ENCODE data around the gene TTLL13. TPM values are rescaled to one million over a fixed set of nuclear protein-coding genes. Genes with fewer than 3 reads are reported as not detected.
A peak's percentile ranks its signal among the peaks of the same experiment; 100 is the strongest.

Gene TTLL13
- total and polyA plus RNA-seq, 10 donors, result 0.03 to 1.8 (median 0.17) TPM; not detected in 3

GRCh38 chr15:90227336-90227735 is 22.0 kb upstream of the TTLL13 start:
- intact Hi-C loops (cut with DNase I; ENCODE audit: low total_unique reads), result no loop called here
- DNase-seq, result no peak
- H3K36me3 ChIP-seq, result peaks cover 9 to 96% (median 81%) of the 10 kb centered on the region in 6 donors
- no peaks in the 10 kb centered on the region for H3K27me3 ChIP-seq (replicated peaks in 1 of 7)
- no peaks in the 10 kb centered on the region for H3K9me3 ChIP-seq
- peaks cover 28 to 61% (median 44%) of the 10 kb centered on the region in 6 donors for H3K4me1 ChIP-seq
- WGBS, 5 donors, result 93 to 97% (median 94%) methylated on average over 7 of the region's 7 CpGs
- H3K27ac ChIP-seq, result peak overlapping the region in 2 of 8 donors; percentile 9 to 38
- TF ChIP-seq POLR2AphosphoS5 (IDR thresholded peaks at IDR 0.05) (no peak), CTCF (IDR thresholded peaks at IDR 0.05 in 8 of 11, conservative IDR thresholded peaks at IDR 0.05 in 3 of 11) (no peak), POLR2A (IDR thresholded peaks at IDR 0.05) (no peak)
- H3K4me3 ChIP-seq, result no peak overlapping the region

GRCh38 chr15:90227816-90228772 is 21.3 kb upstream of the TTLL13 start:
- DNase-seq, result peak; percentile 81
- TF ChIP-seq POLR2AphosphoS5 (IDR thresholded peaks at IDR 0.05) (peak in 2 of 3 donors; percentile 13 to 47), POLR2A (IDR thresholded peaks at IDR 0.05) (no peak)
- WGBS, 5 donors, result 92 to 97% (median 95%) methylated on average over 29 to 38 of the region's 38 CpGs
- peaks cover 9 to 88% (median 76%) of the 10 kb centered on the region in 6 donors for H3K36me3 ChIP-seq
- H3K27ac ChIP-seq, result peak overlapping the region in 2 of 8 donors; percentile 38 to 93
- no peak overlapping the region for H3K4me3 ChIP-seq
- H3K27me3 ChIP-seq (replicated peaks in 1 of 7), result no peaks in the 10 kb centered on the region
- peaks cover 31 to 69% (median 52%) of the 10 kb centered on the region in 6 donors for H3K4me1 ChIP-seq
- no peaks in the 10 kb centered on the region for H3K9me3 ChIP-seq
- intact Hi-C loops (cut with DNase I; ENCODE audit: low total_unique reads), result no loop called here

DNA sequence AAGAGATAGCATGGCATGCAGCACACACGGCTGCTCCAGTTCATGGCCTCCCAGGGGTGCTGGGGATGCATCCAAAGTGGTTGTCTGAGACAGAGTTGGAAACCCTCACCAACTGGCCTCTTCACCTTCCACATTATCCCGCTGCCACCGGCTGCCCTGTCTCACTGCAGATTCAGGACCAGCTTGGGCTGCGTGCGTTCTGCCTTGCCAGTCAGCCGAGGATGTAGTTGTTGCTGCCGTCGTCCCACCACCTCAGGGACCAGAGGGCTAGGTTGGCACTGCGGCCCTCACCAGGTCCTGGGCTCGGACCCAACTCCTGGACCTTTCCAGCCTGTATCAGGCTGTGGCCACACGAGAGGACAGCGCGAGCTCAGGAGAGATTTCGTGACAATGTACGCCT is 20.4 kb upstream of the TTLL13 start:
- Histone ChIP-seq H3K4me3 (no peak overlapping the region), H3K27me3 (replicated peaks in 1 of 7) (no peaks in the 10 kb centered on the region), H3K9me3 (no peaks in the 10 kb centered on the region), H3K27ac (peak overlapping the region in 4 of 8 donors; percentile 0 to 93 (median 24)), H3K36me3 (peaks cover 9 to 79% (median 67%) of the 10 kb centered on the region in 6 donors), H3K4me1 (peaks cover 31 to 65% (median 49%) of the 10 kb centered on the region in 6 donors)
- 93 to 97% (median 96%) methylated on average over 14 to 15 of the region's 15 CpGs for WGBS, 5 donors
- intact Hi-C loops (cut with DNase I; ENCODE audit: low total_unique reads), result no loop called here
- TF ChIP-seq POLR2AphosphoS5 (IDR thresholded peaks at IDR 0.05) (peak in 2 of 3 donors; percentile 32 to 68), CTCF (IDR thresholded peaks at IDR 0.05 in 8 of 11, conservative IDR thresholded peaks at IDR 0.05 in 3 of 11) (no peak)
- DNase-seq, result no peak

DNA sequence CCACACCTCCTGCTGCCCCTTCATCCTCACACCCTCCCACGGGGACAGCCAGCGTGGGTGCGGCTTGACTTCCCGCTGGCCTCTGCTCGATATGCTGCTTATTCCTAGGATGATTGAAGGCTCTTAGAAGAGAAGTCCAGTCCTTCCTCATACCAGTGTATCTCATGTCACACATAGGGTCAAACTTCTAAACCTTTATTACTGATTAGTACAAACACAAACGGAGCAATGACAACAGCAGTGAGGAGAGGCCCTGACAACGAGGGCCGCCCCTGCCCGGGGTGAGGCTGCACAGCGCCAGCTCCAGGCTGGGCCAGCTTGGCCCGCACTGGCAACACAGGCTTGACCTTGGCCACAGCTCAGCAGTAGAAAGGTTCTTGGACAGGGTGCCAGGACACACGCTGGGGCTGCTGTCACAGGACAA is 19.3 kb upstream of the TTLL13 start:
- no peak for DNase-seq
- Histone ChIP-seq H3K4me3 (peak overlapping the region in 1 of 8 donors; percentile 99), H3K27me3 (replicated peaks in 1 of 7) (no peaks in the 10 kb centered on the region), H3K27ac (peak overlapping the region; percentile 74 to 99 (median 94)), H3K36me3 (peaks cover 9 to 68% (median 56%) of the 10 kb centered on the region in 6 donors), H3K4me1 (peaks cover 32 to 63% (median 52%) of the 10 kb centered on the region in 6 donors), H3K9me3 (no peaks in the 10 kb centered on the region)
- 61 to 85% (median 74%) methylated on average over 7 to 12 of the region's 12 CpGs for WGBS, 5 donors
- intact Hi-C loops (cut with DNase I; ENCODE audit: low total_unique reads), result no loop called here
- peak; percentile 56 to 81 (median 66) for TF ChIP-seq POLR2AphosphoS5 (IDR thresholded peaks at IDR 0.05)
- TF ChIP-seq POLR2A (IDR thresholded peaks at IDR 0.05), result no peak

- DNase-seq, result peak; percentile 83
- intact Hi-C loops (cut with DNase I; ENCODE audit: low total_unique reads), result no loop called here
- Histone ChIP-seq H3K4me1 (peaks cover 32 to 65% (median 52%) of the 10 kb centered on the region in 6 donors), H3K36me3 (peaks cover 7 to 64% (median 51%) of the 10 kb centered on the region in 6 donors), H3K27ac (peak overlapping the region; percentile 74 to 99 (median 94)), H3K27me3 (replicated peaks in 1 of 7) (no peaks in the 10 kb centered on the region), H3K4me3 (peak overlapping the region in 1 of 8 donors; percentile 99), H3K9me3 (no peaks in the 10 kb centered on the region)
- TF ChIP-seq POLR2A (IDR thresholded peaks at IDR 0.05) (no peak), CTCF (IDR thresholded peaks at IDR 0.05 in 8 of 11, conservative IDR thresholded peaks at IDR 0.05 in 3 of 11) (no peak), POLR2AphosphoS5 (IDR thresholded peaks at IDR 0.05) (no peak)
- WGBS, 5 donors, result 78 to 90% (median 83%) methylated on average over 8 of the region's 8 CpGs
Measured at GRCh38 chr15:90230610-90231009, 18.7 kb upstream of the TTLL13 start.

Measured in spleen (tissue), 11 donors.